Neural progenitor cell (in vitro differentiated cells): ENCODE measurements around the gene PLCD3.

Experiments used
- EZH2 ChIP-seq: fragments of 200-600 bp; sonication (generic); IDR thresholded peaks from 2 replicates; pipeline ENCODE4 v1.6.1; 2017; ENCODE audit warnings: antibody characterized with exemption, mild to moderate bottlenecking, moderate library complexity
- TF ChIP-seq, protein P1 (sequence below): fragments of 200-600 bp; sonication (generic); IDR thresholded peaks from 2 replicates; pipeline ENCODE4 v1.5.1; 2017; ENCODE audit warnings: antibody characterized with exemption, mild to moderate bottlenecking

GRCh38 chr17:45162025-45162687 is 29.8 kb upstream of the PLCD3 start:
- TF ChIP-seq, protein P1, sequence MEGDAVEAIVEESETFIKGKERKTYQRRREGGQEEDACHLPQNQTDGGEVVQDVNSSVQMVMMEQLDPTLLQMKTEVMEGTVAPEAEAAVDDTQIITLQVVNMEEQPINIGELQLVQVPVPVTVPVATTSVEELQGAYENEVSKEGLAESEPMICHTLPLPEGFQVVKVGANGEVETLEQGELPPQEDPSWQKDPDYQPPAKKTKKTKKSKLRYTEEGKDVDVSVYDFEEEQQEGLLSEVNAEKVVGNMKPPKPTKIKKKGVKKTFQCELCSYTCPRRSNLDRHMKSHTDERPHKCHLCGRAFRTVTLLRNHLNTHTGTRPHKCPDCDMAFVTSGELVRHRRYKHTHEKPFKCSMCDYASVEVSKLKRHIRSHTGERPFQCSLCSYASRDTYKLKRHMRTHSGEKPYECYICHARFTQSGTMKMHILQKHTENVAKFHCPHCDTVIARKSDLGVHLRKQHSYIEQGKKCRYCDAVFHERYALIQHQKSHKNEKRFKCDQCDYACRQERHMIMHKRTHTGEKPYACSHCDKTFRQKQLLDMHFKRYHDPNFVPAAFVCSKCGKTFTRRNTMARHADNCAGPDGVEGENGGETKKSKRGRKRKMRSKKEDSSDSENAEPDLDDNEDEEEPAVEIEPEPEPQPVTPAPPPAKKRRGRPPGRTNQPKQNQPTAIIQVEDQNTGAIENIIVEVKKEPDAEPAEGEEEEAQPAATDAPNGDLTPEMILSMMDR: no peak
- TF ChIP-seq EZH2: no peak
